SK-N-SH (cell line): ENCODE data around the gene ZNF511. TPM values are rescaled to one million over a fixed set of nuclear protein-coding genes. Genes with fewer than 3 reads are reported as not detected.

Source experiments
- CTCF ChIA-PET: fragments of 300-600, 350-600 bp; formaldehyde crosslinking; extraction: SDS; loops from one replicate; lab custom pipeline; 2021; lab: Yijun Ruan, JAX
- POLR2A ChIA-PET: fragments of 350-600 bp; sonication (Branson Sonifier 250); formaldehyde crosslinking; extraction: SDS; loops from one replicate; lab custom pipeline; 2020; ENCODE audit warnings: antibody characterized with exemption, inconsistent platforms; lab: Yijun Ruan, JAX
- DNase-seq: peaks from one replicate; pipeline ENCODE4 v3.0.0; 2012
- H2AFZ ChIP-seq: fragments of 200-600 bp; sonication (generic); 2 replicates; pipeline ENCODE4 v1.8.1; 2016; ENCODE audit warnings: antibody characterized with exemption, mild to moderate bottlenecking, low read depth
- H3F3A ChIP-seq: fragments of 200-600 bp; sonication (generic); replicated peaks from 2 replicates; pipeline ENCODE3; 2016; ENCODE audit warnings: antibody characterized with exemption, mild to moderate bottlenecking; ENCODE audit not compliant: insufficient read depth
- H3K27ac ChIP-seq, 2 experiments: fragments of 200-500 bp in 1 of 2; fragments of 200-600 bp in 1 of 2; sonication (Bioruptor generic) in 1 of 2; sonication (generic), shearing (Covaris generic) in 1 of 2; 2 replicates each; pipeline versions ENCODE4 v1.5.1 to v1.6.1; 2014 to 2016; ENCODE audit warnings: low read depth in 2 of 2, inconsistent platforms in 1 of 2, low read length in 1 of 2, mild to moderate bottlenecking in 1 of 2, mixed read lengths in 1 of 2
- H3K27me3 ChIP-seq: fragments of 200-600 bp; sonication (generic), shearing (Covaris generic); 2 replicates; pipeline ENCODE4 v1.6.1; 2016; ENCODE audit warnings: mixed run types; ENCODE audit not compliant: insufficient read depth
- H3K36me3 ChIP-seq, 2 experiments: fragments of 200-500 bp in 1 of 2; fragments of 200-600 bp in 1 of 2; sonication (Bioruptor generic) in 1 of 2; sonication (generic) in 1 of 2; replicated peaks in 1 of 2; 2 replicates each; pipeline versions ENCODE3 to v1.5.1; 2014 to 2016; ENCODE audit warnings: low read length in 1 of 2, mild to moderate bottlenecking in 1 of 2; ENCODE audit not compliant: insufficient read depth in 2 of 2, control insufficient read depth in 1 of 2
- H3K4me1 ChIP-seq, 2 experiments: fragments of 200-500 bp in 1 of 2; fragments of 200-600 bp in 1 of 2; sonication (Bioruptor generic) in 1 of 2; sonication (generic), shearing (Covaris generic) in 1 of 2; 2 replicates each; pipeline versions ENCODE4 v1.5.1 to v1.6.1; 2014 to 2016; ENCODE audit warnings: low read depth in 1 of 2, low read length in 1 of 2, mixed run types in 1 of 2; ENCODE audit not compliant: insufficient read depth in 2 of 2, control insufficient read depth in 1 of 2
- H3K4me2 ChIP-seq: fragments of 200-600 bp; sonication (generic), shearing (Covaris generic); 2 replicates; pipeline ENCODE4 v1.6.1; 2017; ENCODE audit warnings: mixed run types
- H3K4me3 ChIP-seq, 2 experiments: fragments of 200-500 bp in 1 of 2; fragments of 200-600 bp in 1 of 2; sonication (Bioruptor generic) in 1 of 2; sonication (generic), shearing (Covaris generic) in 1 of 2; 2 replicates each; pipeline versions ENCODE4 v1.5.1 to v1.8.1; 2014 to 2016; ENCODE audit warnings: low read depth in 2 of 2, inconsistent platforms in 1 of 2, low read length in 1 of 2, mild to moderate bottlenecking in 1 of 2, mixed read lengths in 1 of 2, moderate library complexity in 1 of 2
- H3K79me2 ChIP-seq: fragments of 200-600 bp; sonication (generic); 2 replicates; pipeline ENCODE4 v1.8.1; 2017; ENCODE audit warnings: mild to moderate bottlenecking; ENCODE audit not compliant: insufficient read depth
- H3K9ac ChIP-seq: fragments of 200-600 bp; sonication (generic); 2 replicates; pipeline ENCODE4 v1.6.1; 2017; ENCODE audit warnings: mixed run types
- H3K9me2 ChIP-seq: fragments of 200-600 bp; sonication (generic); 2 replicates; pipeline ENCODE4 v1.6.1; 2017; ENCODE audit warnings: mixed run types
- H3K9me3 ChIP-seq: fragments of 200-600 bp; sonication (generic); 2 replicates; pipeline ENCODE4 v1.6.1; 2017; ENCODE audit warnings: mixed run types, mild to moderate bottlenecking, moderate library complexity
- H4K20me1 ChIP-seq: fragments of 200-600 bp; sonication (generic); 2 replicates; pipeline ENCODE4 v1.6.1; 2017; ENCODE audit warnings: mild to moderate bottlenecking, mixed run types; ENCODE audit not compliant: insufficient read depth
- CHD2 ChIP-seq: fragments of 150-350 bp; IDR thresholded peaks from 2 replicates; pipeline ENCODE4 v1.6.1; 2018; ENCODE audit warnings: low read length; ENCODE audit not compliant: partially characterized antibody
- ELF1 ChIP-seq: IDR thresholded peaks from 2 replicates; pipeline ENCODE4 v1.4.0; 2012
- EP300 ChIP-seq, 2 experiments: IDR thresholded peaks; 2 replicates each; pipeline versions ENCODE4 v1.4.0 to v1.6.1; 2012; ENCODE audit warnings: borderline replicate concordance in 1 of 2, low read depth in 1 of 2, low read length in 1 of 2
- FOSL2 ChIP-seq: IDR thresholded peaks from 2 replicates; pipeline ENCODE4 v1.4.0; 2012; ENCODE audit warnings: low read depth, mild to moderate bottlenecking, moderate library complexity, borderline replicate concordance
- FOXJ3 ChIP-seq: sonication (generic); formaldehyde crosslinking; IDR thresholded peaks from 2 replicates; pipeline ENCODE4 v1.5.1; 2020; ENCODE audit warnings: mild to moderate bottlenecking, missing genetic modification reagents
- FOXM1 ChIP-seq: IDR thresholded peaks from 2 replicates; pipeline ENCODE4 v1.4.0; 2012; ENCODE audit warnings: low read depth, mild to moderate bottlenecking
- GABPA ChIP-seq: IDR thresholded peaks from 2 replicates; pipeline ENCODE4 v1.4.0; 2012; ENCODE audit warnings: low read depth, mild to moderate bottlenecking
- JUND ChIP-seq: IDR thresholded peaks from 2 replicates; pipeline ENCODE4 v1.4.0; 2012
- NRF1 ChIP-seq: IDR thresholded peaks from 2 replicates; pipeline ENCODE4 v1.6.1; 2012; ENCODE audit warnings: low read depth, mild to moderate bottlenecking, low read length
- POLR2AphosphoS5 ChIP-seq: IDR thresholded peaks from 2 replicates; pipeline ENCODE4 v1.6.1; 2012; ENCODE audit warnings: low read depth, low read length
- RAD21 ChIP-seq: IDR thresholded peaks from 2 replicates; pipeline ENCODE4 v1.6.1; 2012; ENCODE audit warnings: mild to moderate bottlenecking, low read length
- TAF1 ChIP-seq: IDR thresholded peaks from 2 replicates; pipeline ENCODE4 v1.6.1; 2012; ENCODE audit warnings: low read depth, mild to moderate bottlenecking, low read length, moderate library complexity, borderline replicate concordance
- TCF12 ChIP-seq: IDR thresholded peaks from 2 replicates; pipeline ENCODE4 v1.4.0; 2012
- YY1 ChIP-seq: IDR thresholded peaks from 2 replicates; pipeline ENCODE4 v1.4.0; 2012; ENCODE audit warnings: low read depth, mild to moderate bottlenecking
- WGBS: methylation state at CpG from one replicate; pipeline ENCODE4 v1.1.6; 2017; ENCODE audit warnings: low lambda C conversion rate; 5-methylcytosine and 5-hydroxymethylcytosine counted together
- polyA plus RNA-seq, 3 experiments: library from polyadenylated mRNA; depleted of rRNA; stranded (reverse); fragments of >200 nt; gene quantifications; 2 replicates each; pipeline ENCODE4 v1.2.3, GENCODE V29; 2012
- TF ChIP-seq, protein P1 (sequence below): fragments of 150-350 bp; IDR thresholded peaks from 2 replicates; pipeline ENCODE4 v1.6.1; 2017; ENCODE audit warnings: antibody characterized with exemption, low read length, low read depth, borderline replicate concordance
- TF ChIP-seq, protein P2 (sequence below): fragments of 150-350 bp; IDR thresholded peaks from 2 replicates; pipeline ENCODE4 v1.6.1; 2016; ENCODE audit warnings: mild to moderate bottlenecking, low read depth, low read length
- TF ChIP-seq, protein P3 (sequence below): IDR thresholded peaks from 2 replicates; pipeline ENCODE4 v1.4.0; 2012; ENCODE audit warnings: low read depth, borderline replicate concordance
- TF ChIP-seq, protein P4 (sequence below): IDR thresholded peaks from 2 replicates; pipeline ENCODE4 v1.4.0; 2012; ENCODE audit warnings: low read depth, borderline replicate concordance

ZNF511 gene
- polyA plus RNA-seq, 1 of the 3 experiments (the other 2 are of a cell fraction) = 62.3 TPM

DNA sequence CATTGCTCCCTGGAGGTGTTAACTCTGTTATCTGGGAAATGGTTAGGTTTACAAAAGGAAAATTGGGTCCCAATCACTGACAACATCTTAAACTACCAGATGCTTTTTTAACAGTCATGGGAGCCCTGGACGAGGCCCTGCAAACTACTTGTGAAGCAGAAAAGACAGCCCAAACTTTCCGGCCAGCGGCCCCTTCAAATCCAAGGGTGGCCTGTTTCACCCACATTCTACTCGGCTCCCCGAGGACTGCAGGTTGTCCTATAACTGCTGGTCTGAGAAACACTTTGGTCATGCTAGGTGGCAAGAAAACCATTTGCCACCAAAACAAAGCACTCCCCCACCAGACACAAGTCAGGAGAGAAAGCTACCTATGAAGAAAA, 2.6 kb upstream of the ZNF511 start:
- Histone ChIP-seq H3K9me3 (no peaks in the 10 kb centered on the region), H3K4me2 (no peak overlapping the region), H3K4me3 (no peak overlapping the region), H3F3A (peaks cover 8% of the 10 kb centered on the region), H3K27me3 (no peaks in the 10 kb centered on the region), H3K9ac (no peak overlapping the region), H3K79me2 (peaks cover 69% of the 10 kb centered on the region), H3K9me2 (no peaks in the 10 kb centered on the region), H3K36me3 (peaks cover 10 to 15% of the 10 kb centered on the region in 2 experiments), H4K20me1 (peaks cover 65% of the 10 kb centered on the region), H2AFZ (no peak overlapping the region), H3K4me1 (peaks cover 8 to 16% of the 10 kb centered on the region in 2 experiments; a peak in 2 of 4 replicates), H3K27ac (no peak overlapping the region)
- TF ChIP-seq JUND (no peak), TCF12 (no peak), NRF1 (no peak), EP300 (IDR thresholded peaks at IDR 0.05; ENCODE audit: borderline replicate concordance in 1 of 2, low read depth in 1 of 2, low read length in 1 of 2) (no peak), TAF1 (no peak), ELF1 (no peak), RAD21 (no peak), FOXJ3 (no peak), CHD2 (no peak), YY1 (no peak), POLR2AphosphoS5 (no peak), FOSL2 (no peak), FOXM1 (no peak), GABPA (no peak)
- TF ChIP-seq, protein P1, sequence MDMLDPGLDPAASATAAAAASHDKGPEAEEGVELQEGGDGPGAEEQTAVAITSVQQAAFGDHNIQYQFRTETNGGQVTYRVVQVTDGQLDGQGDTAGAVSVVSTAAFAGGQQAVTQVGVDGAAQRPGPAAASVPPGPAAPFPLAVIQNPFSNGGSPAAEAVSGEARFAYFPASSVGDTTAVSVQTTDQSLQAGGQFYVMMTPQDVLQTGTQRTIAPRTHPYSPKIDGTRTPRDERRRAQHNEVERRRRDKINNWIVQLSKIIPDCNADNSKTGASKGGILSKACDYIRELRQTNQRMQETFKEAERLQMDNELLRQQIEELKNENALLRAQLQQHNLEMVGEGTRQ = no peak
- TF ChIP-seq, protein P2, sequence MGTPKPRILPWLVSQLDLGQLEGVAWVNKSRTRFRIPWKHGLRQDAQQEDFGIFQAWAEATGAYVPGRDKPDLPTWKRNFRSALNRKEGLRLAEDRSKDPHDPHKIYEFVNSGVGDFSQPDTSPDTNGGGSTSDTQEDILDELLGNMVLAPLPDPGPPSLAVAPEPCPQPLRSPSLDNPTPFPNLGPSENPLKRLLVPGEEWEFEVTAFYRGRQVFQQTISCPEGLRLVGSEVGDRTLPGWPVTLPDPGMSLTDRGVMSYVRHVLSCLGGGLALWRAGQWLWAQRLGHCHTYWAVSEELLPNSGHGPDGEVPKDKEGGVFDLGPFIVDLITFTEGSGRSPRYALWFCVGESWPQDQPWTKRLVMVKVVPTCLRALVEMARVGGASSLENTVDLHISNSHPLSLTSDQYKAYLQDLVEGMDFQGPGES = no peak
- TF ChIP-seq, protein P3, sequence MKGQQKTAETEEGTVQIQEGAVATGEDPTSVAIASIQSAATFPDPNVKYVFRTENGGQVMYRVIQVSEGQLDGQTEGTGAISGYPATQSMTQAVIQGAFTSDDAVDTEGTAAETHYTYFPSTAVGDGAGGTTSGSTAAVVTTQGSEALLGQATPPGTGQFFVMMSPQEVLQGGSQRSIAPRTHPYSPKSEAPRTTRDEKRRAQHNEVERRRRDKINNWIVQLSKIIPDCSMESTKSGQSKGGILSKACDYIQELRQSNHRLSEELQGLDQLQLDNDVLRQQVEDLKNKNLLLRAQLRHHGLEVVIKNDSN = no peak
- TF ChIP-seq, protein P4, sequence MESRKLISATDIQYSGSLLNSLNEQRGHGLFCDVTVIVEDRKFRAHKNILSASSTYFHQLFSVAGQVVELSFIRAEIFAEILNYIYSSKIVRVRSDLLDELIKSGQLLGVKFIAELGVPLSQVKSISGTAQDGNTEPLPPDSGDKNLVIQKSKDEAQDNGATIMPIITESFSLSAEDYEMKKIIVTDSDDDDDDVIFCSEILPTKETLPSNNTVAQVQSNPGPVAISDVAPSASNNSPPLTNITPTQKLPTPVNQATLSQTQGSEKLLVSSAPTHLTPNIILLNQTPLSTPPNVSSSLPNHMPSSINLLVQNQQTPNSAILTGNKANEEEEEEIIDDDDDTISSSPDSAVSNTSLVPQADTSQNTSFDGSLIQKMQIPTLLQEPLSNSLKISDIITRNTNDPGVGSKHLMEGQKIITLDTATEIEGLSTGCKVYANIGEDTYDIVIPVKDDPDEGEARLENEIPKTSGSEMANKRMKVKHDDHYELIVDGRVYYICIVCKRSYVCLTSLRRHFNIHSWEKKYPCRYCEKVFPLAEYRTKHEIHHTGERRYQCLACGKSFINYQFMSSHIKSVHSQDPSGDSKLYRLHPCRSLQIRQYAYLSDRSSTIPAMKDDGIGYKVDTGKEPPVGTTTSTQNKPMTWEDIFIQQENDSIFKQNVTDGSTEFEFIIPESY = no peak
- ChIA-PET POLR2A (no interaction called here), CTCF (interaction anchor here (2.4 to 4.3 kb wide), 3 partner anchors 9 to 163 kb away, joined by 7 to 24 read pairs (median 9); no protein-coding TSS in a partner anchor)
- no peak for DNase-seq
- 94% methylated on average over 4 of the region's 5 CpGs for WGBS
